Measurements from ENCODE around the gene SNN.

DNA sequence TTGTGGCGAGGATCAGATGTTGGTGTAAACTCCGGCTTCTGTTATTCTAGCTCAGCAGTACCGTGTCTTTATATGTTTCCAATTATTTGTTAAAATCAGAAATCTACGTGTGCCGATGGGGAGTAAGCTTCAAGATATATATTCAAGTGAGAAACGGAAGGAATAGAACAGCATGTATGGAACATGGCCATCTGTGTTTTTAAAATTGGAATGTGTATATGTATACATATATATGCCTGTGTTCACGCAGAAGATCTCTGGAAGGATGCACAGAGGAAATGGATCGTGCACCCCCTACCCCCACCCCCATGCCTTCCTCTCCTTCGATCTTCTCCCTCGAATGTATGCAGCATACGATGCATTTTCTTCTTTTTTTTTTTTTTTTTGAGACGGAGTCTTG, 7.7 kb upstream of the SNN start:
- TF ChIP-seq POLR2AphosphoS5 (IDR thresholded peaks at IDR 0.05; ENCODE audit: low read depth, low read length), result no peak
- TF ChIP-seq POLR2A (IDR thresholded peaks at IDR 0.05; ENCODE audit: low read depth, low read length), result no peak
- no peak for TF ChIP-seq POU2F2 (IDR thresholded peaks at IDR 0.05; ENCODE audit: low read depth, low read length)
- TF ChIP-seq TAF1 (IDR thresholded peaks at IDR 0.05; ENCODE audit: low read depth, low read length), result no peak
